Hepatocyte (in vitro differentiated cells): ENCODE data around the gene CUL5.

Experiments
- EZH2 ChIP-seq: fragments of 200-600 bp; sonication (generic); IDR thresholded peaks from 2 replicates; pipeline ENCODE4 v1.6.1; 2016; ENCODE audit warnings: antibody characterized with exemption, mild to moderate bottlenecking, borderline replicate concordance
- TF ChIP-seq, protein P1 (sequence below): fragments of 200-600 bp; sonication (generic); IDR thresholded peaks from 2 replicates; pipeline ENCODE4 v1.5.1; 2016; ENCODE audit warnings: antibody characterized with exemption, mild to moderate bottlenecking; ENCODE audit not compliant: poor library complexity

DNA sequence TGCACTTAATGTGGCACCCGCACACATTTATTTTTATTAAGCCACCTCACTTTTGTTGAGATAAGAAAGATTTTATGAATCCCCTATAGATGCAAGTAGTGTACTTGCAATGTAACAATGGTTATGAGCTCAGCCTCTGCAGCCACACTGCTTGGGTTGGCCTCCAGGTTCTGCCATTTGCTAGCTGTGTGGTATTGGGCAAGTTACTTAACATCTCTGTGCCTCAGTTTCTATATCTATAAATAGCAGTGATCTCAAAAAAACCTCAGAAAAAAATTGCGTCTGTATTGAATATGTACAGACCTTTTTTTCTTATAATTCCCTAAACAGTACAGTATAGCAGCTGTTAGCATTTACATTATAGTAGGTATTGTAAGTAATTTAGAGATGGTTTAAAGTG is 10.0 kb downstream of the CUL5 start:
- TF ChIP-seq, protein P1, sequence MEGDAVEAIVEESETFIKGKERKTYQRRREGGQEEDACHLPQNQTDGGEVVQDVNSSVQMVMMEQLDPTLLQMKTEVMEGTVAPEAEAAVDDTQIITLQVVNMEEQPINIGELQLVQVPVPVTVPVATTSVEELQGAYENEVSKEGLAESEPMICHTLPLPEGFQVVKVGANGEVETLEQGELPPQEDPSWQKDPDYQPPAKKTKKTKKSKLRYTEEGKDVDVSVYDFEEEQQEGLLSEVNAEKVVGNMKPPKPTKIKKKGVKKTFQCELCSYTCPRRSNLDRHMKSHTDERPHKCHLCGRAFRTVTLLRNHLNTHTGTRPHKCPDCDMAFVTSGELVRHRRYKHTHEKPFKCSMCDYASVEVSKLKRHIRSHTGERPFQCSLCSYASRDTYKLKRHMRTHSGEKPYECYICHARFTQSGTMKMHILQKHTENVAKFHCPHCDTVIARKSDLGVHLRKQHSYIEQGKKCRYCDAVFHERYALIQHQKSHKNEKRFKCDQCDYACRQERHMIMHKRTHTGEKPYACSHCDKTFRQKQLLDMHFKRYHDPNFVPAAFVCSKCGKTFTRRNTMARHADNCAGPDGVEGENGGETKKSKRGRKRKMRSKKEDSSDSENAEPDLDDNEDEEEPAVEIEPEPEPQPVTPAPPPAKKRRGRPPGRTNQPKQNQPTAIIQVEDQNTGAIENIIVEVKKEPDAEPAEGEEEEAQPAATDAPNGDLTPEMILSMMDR = no peak
- no peak for TF ChIP-seq EZH2
